ENCODE measurements around the gene PTCD2. TPM values are rescaled to one million over a fixed set of nuclear protein-coding genes. Genes with fewer than 3 reads are reported as not detected.
"Not testable (repeated sequence)": the region's sequence is repeated elsewhere in the genome, so short reads cannot be mapped to it uniquely, and the experiment has no call there.

Gene PTCD2
- total RNA-seq, 1 donor from 2014 or later, result 15.1 TPM

DNA sequence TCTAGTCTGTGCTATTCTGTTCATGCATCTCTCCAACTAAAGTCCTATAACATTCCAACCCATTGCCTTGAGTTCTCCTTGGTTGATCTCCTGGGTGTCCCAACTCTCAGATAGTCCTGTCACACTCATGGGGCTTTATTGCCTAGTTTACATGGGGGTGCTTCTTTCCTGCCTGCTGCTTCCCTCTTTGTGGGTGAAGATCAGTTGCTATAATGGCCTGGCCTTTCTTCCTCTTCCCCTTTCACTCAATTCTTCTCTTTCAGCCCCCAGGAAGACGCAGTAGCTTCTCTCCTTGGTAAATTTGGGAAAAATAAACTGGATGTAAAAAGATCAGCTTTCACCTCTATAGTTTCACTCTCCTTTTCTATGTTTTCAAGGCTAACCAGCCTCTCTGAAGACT is 66.5 kb downstream of the PTCD2 start:
- H3K4me3 Mint-ChIP-seq, result no peak overlapping the region
- intact Hi-C loops (cut with micrococcal nuclease), result no loop called here
- H3K27ac Mint-ChIP-seq, result no peak overlapping the region
- peaks cover 14% of the 10 kb centered on the region for H3K27me3 Mint-ChIP-seq
- no peak for DNase-seq
- no peaks in the 10 kb centered on the region for H3K4me1 Mint-ChIP-seq
- no peaks in the 10 kb centered on the region for H3K9me3 Mint-ChIP-seq
- H3K36me3 Mint-ChIP-seq (ENCODE audit: low read depth), result no peaks in the 10 kb centered on the region

GRCh38 chr5:72387985-72388384 is 67.8 kb downstream of the PTCD2 start:
- Mint-ChIP-seq H3K9me3 (no peaks in the 10 kb centered on the region), H3K27ac (no peak overlapping the region), H3K36me3 (ENCODE audit: low read depth) (no peaks in the 10 kb centered on the region), H3K27me3 (peaks cover 20% of the 10 kb centered on the region), H3K4me3 (no peak overlapping the region), H3K4me1 (no peaks in the 10 kb centered on the region)
- no peak for DNase-seq
- intact Hi-C loops (cut with micrococcal nuclease), result no loop called here

GRCh38 chr5:72388646-72389045 is 68.5 kb downstream of the PTCD2 start:
- no peaks in the 10 kb centered on the region for H3K4me1 Mint-ChIP-seq
- DNase-seq, result no peak
- peaks cover 26% of the 10 kb centered on the region for H3K27me3 Mint-ChIP-seq
- no peaks in the 10 kb centered on the region for H3K9me3 Mint-ChIP-seq
- no peak overlapping the region for H3K4me3 Mint-ChIP-seq
- H3K36me3 Mint-ChIP-seq (ENCODE audit: low read depth), result no peaks in the 10 kb centered on the region
- intact Hi-C loops (cut with micrococcal nuclease), result no loop called here
- H3K27ac Mint-ChIP-seq, result no peak overlapping the region

GRCh38 chr5:72390836-72391235 is 70.7 kb downstream of the PTCD2 start:
- intact Hi-C loops (cut with micrococcal nuclease), result no loop called here
- H3K4me1 Mint-ChIP-seq, result no peaks in the 10 kb centered on the region
- H3K27ac Mint-ChIP-seq, result no peak overlapping the region
- no peak for DNase-seq
- peaks cover 28% of the 10 kb centered on the region for H3K27me3 Mint-ChIP-seq
- no peaks in the 10 kb centered on the region for H3K36me3 Mint-ChIP-seq (ENCODE audit: low read depth)
- H3K9me3 Mint-ChIP-seq, result no peaks in the 10 kb centered on the region
- H3K4me3 Mint-ChIP-seq, result no peak overlapping the region

GRCh38 chr5:72392326-72392733 is 72.2 kb downstream of the PTCD2 start:
- Mint-ChIP-seq H3K27me3 (peaks cover 24% of the 10 kb centered on the region), H3K4me1 (no peaks in the 10 kb centered on the region), H3K27ac (no peak overlapping the region), H3K4me3 (no peak overlapping the region), H3K36me3 (ENCODE audit: low read depth) (no peaks in the 10 kb centered on the region), H3K9me3 (no peaks in the 10 kb centered on the region)
- intact Hi-C loops (cut with micrococcal nuclease), result no loop called here
- DNase-seq, result no peak

DNA sequence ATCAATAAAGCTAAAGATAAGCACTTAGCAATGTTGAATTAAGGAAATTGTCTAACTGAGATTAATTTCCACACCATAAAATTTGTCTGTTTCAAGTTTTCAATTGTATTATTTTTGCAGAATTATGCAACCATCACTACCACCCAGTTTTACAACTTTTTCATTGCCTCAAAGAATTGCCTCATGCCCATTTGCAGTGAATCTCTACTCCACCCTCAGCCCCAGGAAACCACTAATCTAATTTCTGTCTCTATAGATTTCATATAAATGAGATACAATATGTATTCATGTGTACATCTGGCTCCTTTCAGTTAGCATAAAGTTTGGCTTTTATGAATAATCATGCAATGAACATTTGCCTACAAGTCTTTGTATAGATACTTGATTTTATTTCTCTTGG is 72.9 kb downstream of the PTCD2 start:
- no peaks in the 10 kb centered on the region for H3K9me3 Mint-ChIP-seq
- H3K27ac Mint-ChIP-seq, result no peak overlapping the region
- no peak for DNase-seq
- H3K36me3 Mint-ChIP-seq (ENCODE audit: low read depth), result no peaks in the 10 kb centered on the region
- H3K27me3 Mint-ChIP-seq, result peaks cover 30% of the 10 kb centered on the region
- intact Hi-C loops (cut with micrococcal nuclease), result no loop called here
- H3K4me3 Mint-ChIP-seq, result no peak overlapping the region
- no peaks in the 10 kb centered on the region for H3K4me1 Mint-ChIP-seq

DNA sequence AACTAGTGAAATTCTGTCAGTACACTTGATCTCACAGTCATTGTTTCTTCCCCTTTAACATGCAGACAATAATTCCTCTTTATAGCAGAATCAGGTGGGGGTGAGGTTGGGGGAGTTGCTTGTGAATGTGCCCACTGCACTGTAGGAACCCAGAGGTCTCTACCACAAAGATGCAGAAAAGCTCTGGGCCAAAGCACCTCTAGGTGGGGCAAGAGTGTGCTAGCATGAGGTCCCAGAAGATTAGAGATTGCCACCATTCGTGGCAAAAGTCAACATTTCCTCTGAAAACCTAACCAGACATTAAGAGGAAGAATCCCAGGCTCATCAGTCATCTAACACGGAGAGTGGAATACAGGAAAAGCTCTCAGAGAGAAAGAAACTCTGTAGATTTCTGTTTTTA is 74.5 kb downstream of the PTCD2 start:
- H3K27me3 Mint-ChIP-seq, result peaks cover 30% of the 10 kb centered on the region
- H3K4me1 Mint-ChIP-seq, result no peaks in the 10 kb centered on the region
- H3K27ac Mint-ChIP-seq, result no peak overlapping the region
- intact Hi-C loops (cut with micrococcal nuclease), result no loop called here
- H3K9me3 Mint-ChIP-seq, result no peaks in the 10 kb centered on the region
- DNase-seq, result no peak
- no peak overlapping the region for H3K4me3 Mint-ChIP-seq
- no peaks in the 10 kb centered on the region for H3K36me3 Mint-ChIP-seq (ENCODE audit: low read depth)

GRCh38 chr5:72397836-72398235 is 77.7 kb downstream of the PTCD2 start:
- no peak overlapping the region for H3K27ac Mint-ChIP-seq
- peaks cover 10% of the 10 kb centered on the region for H3K9me3 Mint-ChIP-seq
- H3K27me3 Mint-ChIP-seq, result peaks cover 25% of the 10 kb centered on the region
- no peaks in the 10 kb centered on the region for H3K4me1 Mint-ChIP-seq
- H3K36me3 Mint-ChIP-seq (ENCODE audit: low read depth), result no peaks in the 10 kb centered on the region
- no peak overlapping the region for H3K4me3 Mint-ChIP-seq
- intact Hi-C loops (cut with micrococcal nuclease), result no loop called here
- no peak for DNase-seq

DNA sequence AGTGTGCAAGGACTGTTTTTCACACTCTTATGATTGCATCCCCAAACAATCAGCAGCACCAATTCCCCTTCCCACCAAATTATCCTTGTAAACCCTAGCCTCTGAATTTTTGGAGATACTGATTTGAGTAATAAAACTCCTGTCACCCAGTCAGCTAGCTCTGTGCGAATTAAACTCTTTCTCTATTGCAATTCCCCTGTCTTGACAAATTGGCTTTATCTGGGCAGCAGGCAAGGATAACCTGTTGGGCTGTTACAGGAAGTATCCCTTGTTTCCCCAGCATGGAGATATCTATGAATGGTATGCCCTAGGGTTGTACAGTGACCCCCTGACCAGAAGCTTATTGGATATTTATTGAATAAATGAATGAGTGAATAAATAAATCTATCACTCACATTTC is 80.8 kb downstream of the PTCD2 start:
- Mint-ChIP-seq H3K27ac (no peak overlapping the region), H3K36me3 (ENCODE audit: low read depth) (no peaks in the 10 kb centered on the region), H3K4me3 (no peak overlapping the region), H3K9me3 (peaks cover 20% of the 10 kb centered on the region), H3K27me3 (peaks cover 16% of the 10 kb centered on the region), H3K4me1 (no peaks in the 10 kb centered on the region)
- no peak for DNase-seq
- intact Hi-C loops (cut with micrococcal nuclease), result no loop called here

- DNase-seq, result no peak
- H3K4me3 Mint-ChIP-seq, result no peak overlapping the region
- H3K9me3 Mint-ChIP-seq, result peaks cover 20% of the 10 kb centered on the region
- H3K27me3 Mint-ChIP-seq, result peaks cover 13% of the 10 kb centered on the region
- intact Hi-C loops (cut with micrococcal nuclease), result no loop called here
- H3K4me1 Mint-ChIP-seq, result no peaks in the 10 kb centered on the region
- no peaks in the 10 kb centered on the region for H3K36me3 Mint-ChIP-seq (ENCODE audit: low read depth)
- H3K27ac Mint-ChIP-seq, result no peak overlapping the region
Measured at GRCh38 chr5:72402381-72402890, 82.3 kb downstream of the PTCD2 start.

DNA sequence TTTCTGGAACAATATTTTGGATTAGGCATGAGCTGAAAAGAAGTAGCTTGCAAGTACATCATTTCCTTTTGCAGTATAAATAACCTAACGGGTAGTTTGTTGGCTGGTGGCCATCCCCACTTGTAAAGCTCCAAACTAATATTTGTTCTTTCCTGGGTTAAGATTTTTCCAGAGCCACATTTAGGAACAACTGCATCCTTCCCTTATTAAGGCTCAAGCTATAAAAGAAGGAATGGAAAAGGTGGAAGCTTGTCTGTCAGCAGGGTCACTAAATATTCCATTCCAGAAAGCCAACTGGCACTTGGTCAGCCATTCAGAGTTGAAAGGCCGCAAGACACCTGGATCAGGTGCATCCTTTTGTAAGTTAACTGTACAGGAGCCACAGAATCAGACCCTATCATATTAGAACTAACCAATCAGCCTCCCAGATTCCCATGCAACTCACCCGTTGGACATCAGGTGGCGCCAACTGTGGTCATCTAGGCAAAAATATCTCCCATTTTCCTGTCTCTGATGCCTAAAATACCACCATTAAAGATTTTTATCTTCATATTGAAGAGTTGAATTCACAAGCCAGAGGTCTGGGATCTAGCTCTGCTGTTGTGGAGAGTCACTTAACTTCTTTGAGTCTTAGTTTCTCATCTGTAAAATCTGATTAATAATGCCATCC is 82.9 kb downstream of the PTCD2 start:
- Mint-ChIP-seq H3K27me3 (peaks cover 7% of the 10 kb centered on the region), H3K9me3 (peaks cover 20% of the 10 kb centered on the region), H3K36me3 (ENCODE audit: low read depth) (no peaks in the 10 kb centered on the region), H3K4me3 (no peak overlapping the region), H3K27ac (no peak overlapping the region), H3K4me1 (no peaks in the 10 kb centered on the region)
- intact Hi-C loops (cut with micrococcal nuclease), result no loop called here
- no peak for DNase-seq

DNA sequence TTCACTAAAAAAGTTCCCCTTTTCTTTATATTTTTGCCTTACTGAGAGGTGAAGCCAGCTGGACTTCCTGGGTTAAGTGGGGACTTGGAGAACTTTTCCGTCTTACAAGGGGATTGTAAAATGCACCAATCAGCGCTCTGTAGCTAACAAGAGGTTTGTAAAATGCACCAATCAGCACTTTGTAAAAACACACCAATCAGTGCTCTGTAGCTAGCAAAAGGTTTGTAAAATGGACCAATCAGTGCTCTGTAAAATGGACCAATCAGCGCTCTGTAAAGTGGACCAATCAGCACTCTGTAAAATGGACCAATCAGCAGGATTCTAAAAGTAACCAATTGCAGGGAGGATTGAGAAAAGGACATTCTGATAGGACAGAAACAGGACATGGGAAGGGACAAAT is 84.6 kb downstream of the PTCD2 start:
- H3K36me3 Mint-ChIP-seq (ENCODE audit: low read depth); intact Hi-C loops (cut with micrococcal nuclease); H3K4me1 Mint-ChIP-seq; H3K4me3 Mint-ChIP-seq; H3K27me3 Mint-ChIP-seq; DNase-seq; H3K27ac Mint-ChIP-seq: not testable (repeated sequence)
- peaks cover 20% of the 10 kb centered on the region for H3K9me3 Mint-ChIP-seq

- DNase-seq, result no peak
- no peak overlapping the region for H3K4me3 Mint-ChIP-seq
- H3K36me3 Mint-ChIP-seq (ENCODE audit: low read depth), result no peaks in the 10 kb centered on the region
- H3K27me3 Mint-ChIP-seq, result no peaks in the 10 kb centered on the region
- H3K27ac Mint-ChIP-seq, result no peak overlapping the region
- H3K9me3 Mint-ChIP-seq, result peaks cover 12% of the 10 kb centered on the region
- no peaks in the 10 kb centered on the region for H3K4me1 Mint-ChIP-seq
- intact Hi-C loops (cut with micrococcal nuclease), result no loop called here
Measured at GRCh38 chr5:72407078-72407477, 86.9 kb downstream of the PTCD2 start.

- Mint-ChIP-seq H3K4me1 (no peaks in the 10 kb centered on the region), H3K36me3 (ENCODE audit: low read depth) (no peaks in the 10 kb centered on the region), H3K27ac (no peak overlapping the region), H3K4me3 (no peak overlapping the region), H3K9me3 (peaks cover 10% of the 10 kb centered on the region), H3K27me3 (no peaks in the 10 kb centered on the region)
- DNase-seq, result no peak
- intact Hi-C loops (cut with micrococcal nuclease), result no loop called here
Measured at GRCh38 chr5:72407541-72407940, 87.4 kb downstream of the PTCD2 start.

GRCh38 chr5:72408127-72408526 is 88.0 kb downstream of the PTCD2 start:
- Mint-ChIP-seq H3K27me3 (no peaks in the 10 kb centered on the region), H3K27ac (no peak overlapping the region), H3K4me1 (no peaks in the 10 kb centered on the region), H3K4me3 (no peak overlapping the region), H3K9me3 (peaks cover 10% of the 10 kb centered on the region), H3K36me3 (ENCODE audit: low read depth) (no peaks in the 10 kb centered on the region)
- DNase-seq, result no peak
- intact Hi-C loops (cut with micrococcal nuclease), result no loop called here
